ENCODE results near the gene TENM3. TPM values are rescaled to one million over a fixed set of nuclear protein-coding genes. Genes with fewer than 3 reads are reported as not detected.

TENM3 gene
- total and polyA plus RNA-seq, 2 of the 8 experiments (the other 6 are each of a cell fraction or from before 2014, with no cell fraction given), result 36.9 to 69.3 TPM

- H2AK5ac ChIP-seq (ENCODE audit: low read depth, low read length), result no peak overlapping the region
- no peaks in the 10 kb centered on the region for H3K4me1 ChIP-seq (replicated peaks in 1 of 4; ENCODE audit: control insufficient read depth in 3 of 4, insufficient read depth in 4 of 4, low read length in 3 of 4)
- POLR2A ChIA-PET (ENCODE audit: partially characterized antibody), result no interaction called here
- DNase-seq (ENCODE audit: low read depth in 1 of 2, low spot score in 2 of 2), result no peak
- H3K23me2 ChIP-seq (ENCODE audit: low read depth, low read length), result no peaks in the 10 kb centered on the region; the same call in 1 of the 2 replicates
- H3K14ac ChIP-seq (ENCODE audit: insufficient read length), result no peak overlapping the region
- H2BK5ac ChIP-seq (ENCODE audit: low read depth, low read length), result no peak overlapping the region
- no peak overlapping the region for H2BK120ac ChIP-seq (replicated peaks; ENCODE audit: low read depth, low read length)
- H2BK20ac ChIP-seq (ENCODE audit: low read length), result no peak overlapping the region
- H3K27ac ChIP-seq (ENCODE audit: low read depth, low read length), result no peak overlapping the region
- no peak for TF ChIP-seq ASH2L (IDR thresholded peaks at IDR 0.05; ENCODE audit: low read length)
- TF ChIP-seq YY1 (IDR thresholded peaks at IDR 0.05; ENCODE audit: low read depth, low read length), result no peak
- TF ChIP-seq USF2 (IDR thresholded peaks at IDR 0.05; ENCODE audit: low read length), result no peak
- TF ChIP-seq KDM4A (IDR thresholded peaks at IDR 0.05; ENCODE audit: low read depth, low read length, severe bottlenecking), result no peak
- TF ChIP-seq BRCA1 (IDR thresholded peaks at IDR 0.05; ENCODE audit: low read depth, low read length), result no peak
- no peak for TF ChIP-seq FOSL1 (IDR thresholded peaks at IDR 0.05; ENCODE audit: insufficient read depth, low read depth, low read length)
- no peak for TF ChIP-seq MAFK (IDR thresholded peaks at IDR 0.05; ENCODE audit: low read depth, low read length)
- no peak overlapping the region for H2BK12ac ChIP-seq (ENCODE audit: low read depth, low read length)
- H3K9me3 ChIP-seq (ENCODE audit: insufficient read depth in 2 of 2, low read depth in 1 of 2, low read length in 1 of 2), result no peaks in the 10 kb centered on the region
- no peak for FAIRE-seq
- CTCF ChIA-PET (ENCODE audit: partially characterized antibody), result no interaction called here
- H3K79me1 ChIP-seq (ENCODE audit: low read depth, low read length), result 0 out of 2 replicates have a peak, but pooled peaks cover 3% of the 10 kb centered on the region
- no peaks in the 10 kb centered on the region for H3K79me2 ChIP-seq (ENCODE audit: control insufficient read depth in 1 of 2, insufficient read depth in 2 of 2, low read length in 2 of 2)
- H3K9ac ChIP-seq (replicated peaks in 1 of 4; ENCODE audit: extremely low read depth in 1 of 4, low read depth in 3 of 4, low read length in 3 of 4), result no peak overlapping the region
- 92% methylated on average over 7 of the region's 7 CpGs; no CpG with 5 or more reads in 1 of the 2 experiments for WGBS, 2 experiments (ENCODE audit: extremely low coverage in 1 of 2, insufficient coverage in 1 of 2, insufficient read length in 1 of 2, insufficient replicate concordance in 2 of 2, low coverage in 1 of 2, low lambda C conversion rate in 2 of 2, missing lambda C conversion rate in 1 of 2)
- H2BK15ac ChIP-seq (ENCODE audit: low read length), result no peak overlapping the region
- no peak overlapping the region for H3K4me3 ChIP-seq (ENCODE audit: extremely low read depth in 1 of 4, insufficient read depth in 2 of 4, low read depth in 3 of 4, low read length in 4 of 4)
- H4K5ac ChIP-seq (ENCODE audit: insufficient read length, low read depth, low read length), result no peak overlapping the region
- no peak overlapping the region for H3K4ac ChIP-seq (replicated peaks; ENCODE audit: insufficient read length, low read depth, low read length)
- H3K4me2 ChIP-seq (ENCODE audit: insufficient read depth in 1 of 2, low read depth in 2 of 2, low read length in 2 of 2), result no peak overlapping the region
- H3K36me3 ChIP-seq (ENCODE audit: control insufficient read depth in 2 of 4, insufficient read depth in 4 of 4, low read length in 3 of 4), result no peaks in the 10 kb centered on the region
- H4K8ac ChIP-seq (ENCODE audit: extremely low read depth, insufficient read depth, low read length), result no peak overlapping the region
- H3K23ac ChIP-seq (ENCODE audit: insufficient read length), result no peak overlapping the region
- H3K18ac ChIP-seq (ENCODE audit: extremely low read depth, low read length), result no peak overlapping the region
- no peak overlapping the region for H4K91ac ChIP-seq (replicated peaks; ENCODE audit: insufficient read length, low read length)
- H3K56ac ChIP-seq (replicated peaks; ENCODE audit: insufficient read length, low read depth, low read length), result no peak overlapping the region
- no peak overlapping the region for H2AFZ ChIP-seq (ENCODE audit: low read length)
- H4K20me1 ChIP-seq (replicated peaks in 1 of 2; ENCODE audit: control insufficient read depth in 1 of 2, insufficient read depth in 2 of 2, low read length in 2 of 2), result no peaks in the 10 kb centered on the region
- H3K27me3 ChIP-seq (replicated peaks in 1 of 4; ENCODE audit: control insufficient read depth in 3 of 4, extremely low read depth in 1 of 4, insufficient read depth in 3 of 4, low read length in 3 of 4), result no peaks in the 10 kb centered on the region
Measured at GRCh38 chr4:182286931-182287330, 43.7 kb downstream of the TENM3 start.
